Urinary bladder (tissue), 4 donors: ENCODE measurements around the gene PLK5. TPM values are rescaled to one million over a fixed set of nuclear protein-coding genes. Genes with fewer than 3 reads are reported as not detected.
"Not testable (repeated sequence)": the region's sequence is repeated elsewhere in the genome, so short reads cannot be mapped to it uniquely, and the experiment has no call there.

Experiments used
- DNase-seq: peaks from one replicate; pipeline ENCODE4 v3.0.0-alpha.2; 2015; ENCODE audit errors: extremely low spot score
- H3K27ac ChIP-seq: one replicate; pipeline ENCODE4 v1.5.1; 2013; ENCODE audit warnings: low read depth, mild to moderate bottlenecking, moderate library complexity
- H3K36me3 ChIP-seq: one replicate; pipeline ENCODE4 v1.6.1; 2013; ENCODE audit warnings: mild to moderate bottlenecking, moderate library complexity; ENCODE audit not compliant: insufficient read depth
- H3K4me1 ChIP-seq: one replicate; pipeline ENCODE4 v1.6.1; 2013; ENCODE audit warnings: mild to moderate bottlenecking, moderate library complexity; ENCODE audit not compliant: insufficient read depth
- H3K4me3 ChIP-seq: one replicate; pipeline ENCODE4 v1.5.1; 2013; ENCODE audit warnings: low read depth, low read length
- WGBS: extraction: QIAGEN DNeasy Blood & Tissue Kit; methylation state at CpG from one replicate; pipeline ENCODE4 v1.1.7; 2013; 5-methylcytosine and 5-hydroxymethylcytosine counted together
- polyA plus RNA-seq: library from polyadenylated mRNA; stranded (reverse); fragments of 200-250 nt; gene quantifications from one replicate; pipeline ENCODE4 v1.2.3, GENCODE V29; 2013
- total RNA-seq: library from RNA; depleted of rRNA; stranded (reverse); fragments of >200 nt; gene quantifications from one replicate; pipeline ENCODE4 v1.2.3, GENCODE V29; 2014
- donor health status: healthy with polysubstance abuse.
- donor health status: healthy.

Gene PLK5
- total and polyA plus RNA-seq, 2 donors: 0.37 to 2.3 TPM

GRCh38 chr19:1508507-1508856, 15.4 kb upstream of the PLK5 start:
- Histone ChIP-seq H3K4me1 (peaks cover 2% of the 10 kb centered on the region), H3K4me3 (no peak overlapping the region), H3K36me3 (no peaks in the 10 kb centered on the region), H3K27ac (no peak overlapping the region)
- 39% methylated on average over 12 of the region's 12 CpGs for WGBS
- DNase-seq: no peak

DNA sequence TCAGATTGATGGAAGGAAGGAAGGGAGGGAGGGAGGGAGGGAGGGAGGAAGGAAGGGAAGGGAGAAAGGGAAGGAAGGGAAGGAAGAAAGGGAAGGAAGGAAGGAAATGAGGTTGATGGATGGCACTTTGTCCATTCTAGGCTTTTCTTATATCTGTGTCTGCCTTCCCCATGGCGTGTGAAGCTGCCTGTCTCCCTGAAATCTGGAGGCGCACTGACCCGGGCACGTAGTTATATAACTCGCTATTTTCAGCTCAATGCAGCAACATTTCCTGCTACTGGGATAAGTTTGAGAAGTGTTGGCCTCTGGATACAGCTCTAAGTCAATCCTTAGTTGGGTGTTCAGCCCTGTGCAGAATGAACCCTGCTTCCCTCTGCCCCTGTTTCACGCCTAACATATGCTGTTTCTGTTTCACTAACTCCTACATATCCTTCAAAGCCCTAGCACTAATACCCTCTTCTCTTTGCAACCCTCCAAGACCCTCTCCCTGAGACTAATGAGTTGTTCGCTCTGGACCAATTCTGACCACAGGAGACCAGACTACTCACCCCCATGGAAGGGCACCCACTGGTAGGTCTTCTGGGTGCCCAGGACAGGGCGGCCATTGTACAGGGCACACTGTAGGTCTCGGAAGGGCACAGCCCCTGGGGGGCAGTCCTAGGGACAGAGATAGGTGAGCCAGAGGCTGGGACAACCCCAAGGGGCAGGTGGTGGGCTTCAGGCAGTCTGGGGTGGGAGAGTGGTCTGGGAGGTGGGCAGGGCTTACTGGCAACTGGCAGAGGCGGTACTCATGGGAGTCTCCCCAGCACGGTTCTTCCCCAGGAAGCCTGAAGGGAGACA, 14.1 kb upstream of the PLK5 start:
- Histone ChIP-seq H3K27ac (no peak overlapping the region), H3K4me1 (peaks cover 2% of the 10 kb centered on the region), H3K4me3 (no peak overlapping the region), H3K36me3 (no peaks in the 10 kb centered on the region)
- 59% methylated on average over 11 of the region's 11 CpGs for WGBS
- no peak for DNase-seq

- WGBS: 54% methylated on average over 25 of the region's 25 CpGs
- H3K4me3 ChIP-seq: no peak overlapping the region
- DNase-seq: no peak
- H3K36me3 ChIP-seq: no peaks in the 10 kb centered on the region
- no peak overlapping the region for H3K27ac ChIP-seq
- H3K4me1 ChIP-seq: peaks cover 2% of the 10 kb centered on the region
Observed at GRCh38 chr19:1510442-1510806, 13.5 kb upstream of the PLK5 start.

- no peak overlapping the region for H3K27ac ChIP-seq
Observed at GRCh38 chr19:1510807-1511206, 13.1 kb upstream of the PLK5 start.

DNA sequence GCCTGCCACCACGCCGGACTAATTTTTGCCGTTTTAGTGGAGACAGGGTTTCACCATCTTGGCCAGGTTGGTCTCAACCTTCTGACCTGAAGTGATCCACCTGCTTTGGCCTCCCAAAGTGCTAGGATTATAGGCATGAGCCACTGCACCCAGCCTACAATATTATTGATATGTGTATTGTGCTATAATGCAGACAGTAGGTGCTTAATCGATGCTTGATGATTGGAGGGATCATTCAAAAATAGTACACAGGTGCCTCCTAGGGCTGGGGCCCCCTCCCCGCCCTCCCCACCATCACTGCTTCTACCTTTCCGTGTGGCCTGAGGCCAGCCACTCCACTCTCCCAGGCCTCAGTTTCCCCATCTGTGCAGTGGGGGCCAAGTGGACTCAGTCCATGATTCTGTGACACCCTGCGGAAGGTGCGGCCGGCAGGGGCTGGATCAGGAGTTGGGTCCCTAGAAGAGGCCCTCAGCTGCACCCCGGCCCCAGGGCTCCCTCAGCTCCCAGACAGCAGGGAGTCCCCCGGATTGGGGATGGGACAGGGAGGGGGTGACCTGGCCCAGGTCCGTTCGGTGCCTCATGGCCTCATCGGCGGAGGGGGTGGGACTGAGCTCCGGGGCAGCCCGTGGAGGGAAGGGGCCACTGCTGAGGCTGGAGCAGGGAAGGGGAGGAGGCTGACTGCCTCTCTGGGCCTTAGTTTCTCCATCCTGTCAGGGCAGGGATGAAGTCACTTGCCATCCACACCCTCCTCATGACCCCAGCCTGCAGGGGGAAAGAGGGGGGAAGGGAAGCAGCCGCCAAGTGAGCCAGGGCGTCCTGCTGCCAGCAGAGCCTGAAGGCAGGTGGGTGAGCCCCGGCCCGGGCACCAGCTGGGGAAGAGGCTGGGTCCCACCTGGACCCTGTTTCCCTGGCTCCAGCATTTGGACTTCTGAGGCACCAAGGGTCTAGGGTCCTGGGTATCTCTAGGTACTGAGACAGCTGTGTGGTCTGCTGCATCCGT, 12.3 kb upstream of the PLK5 start:
- no peak for DNase-seq
- WGBS: 59% methylated on average over 22 of the region's 22 CpGs
- Histone ChIP-seq H3K36me3 (no peaks in the 10 kb centered on the region), H3K4me3 (no peak overlapping the region), H3K4me1 (peaks cover 2% of the 10 kb centered on the region), H3K27ac (no peak overlapping the region)

More at GRCh38 chr19:1510807-1511206, 13.1 kb upstream of the PLK5 start:
- 67% methylated on average over 9 of the region's 9 CpGs for WGBS
- Histone ChIP-seq H3K36me3 (no peaks in the 10 kb centered on the region), H3K4me3 (no peak overlapping the region), H3K4me1 (peaks cover 2% of the 10 kb centered on the region)
- no peak for DNase-seq

GRCh38 chr19:1512671-1513498, 11.0 kb upstream of the PLK5 start, which contains the start of gene ADAMTSL5:
TSS of gene ADAMTSL5 (minus strand) at chr19:1513019. CDS start at chr19:1510943, 2,076 bp downstream.
- 3% methylated on average over 76 of the region's 78 CpGs for WGBS

DNA sequence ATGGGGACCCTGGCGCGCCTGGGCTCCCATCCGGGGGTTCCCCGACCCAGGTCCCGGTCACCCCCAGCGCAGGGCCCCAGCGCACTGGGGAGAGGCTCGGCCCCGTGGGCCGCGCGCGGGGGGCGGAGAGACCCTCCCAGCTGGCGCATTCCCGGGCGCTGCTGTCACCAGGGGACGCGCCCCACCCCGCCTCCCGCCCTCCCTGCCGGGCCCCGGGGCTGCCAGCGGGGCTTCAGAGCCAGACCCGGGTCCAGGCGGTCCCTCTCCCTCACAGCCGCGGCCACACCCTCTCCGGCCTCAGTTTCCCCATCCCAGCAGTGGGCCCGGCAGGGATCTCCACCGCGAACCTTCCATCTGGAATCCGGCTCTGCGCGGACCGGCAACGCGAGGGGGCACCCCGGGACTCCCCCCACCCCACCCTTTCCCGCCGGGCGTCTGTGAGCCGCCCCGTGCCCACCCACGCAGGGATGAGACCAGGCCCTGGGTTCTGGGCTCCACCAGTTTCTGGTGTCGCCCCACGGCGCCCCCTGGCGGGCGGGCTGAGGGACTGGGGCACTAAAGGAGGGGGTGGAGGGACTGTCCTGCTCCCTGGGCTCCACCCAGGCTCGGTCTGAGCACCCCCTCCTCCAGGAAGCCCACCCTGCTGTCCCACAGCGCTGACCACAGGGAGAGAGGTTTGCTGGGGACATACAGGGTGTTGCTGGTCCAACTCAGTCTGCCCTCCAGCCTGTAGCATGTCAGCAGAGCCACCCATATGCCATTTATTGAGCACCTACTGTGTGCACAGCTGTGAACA, 10.2 kb upstream of the PLK5 start:
- Histone ChIP-seq H3K4me1 (peaks cover 2% of the 10 kb centered on the region), H3K27ac (no peak overlapping the region), H3K36me3 (no peaks in the 10 kb centered on the region), H3K4me3 (peak overlapping the region; percentile 52)
- DNase-seq: no peak
- WGBS: 4% methylated on average over 52 of the region's 52 CpGs

More at GRCh38 chr19:1512671-1513498, 11.0 kb upstream of the PLK5 start, which contains the start of gene ADAMTSL5:
- Histone ChIP-seq H3K4me3 (peak within 1 kb of the TSS; percentile 52), H3K27ac (no peak within 1 kb of the TSS), H3K36me3 (no peaks in the 10 kb centered on the region), H3K4me1 (peaks cover 2% of the 10 kb centered on the region)
- no peak for DNase-seq

- DNase-seq: no peak
- 79% methylated on average over 10 of the region's 10 CpGs for WGBS
- H3K27ac ChIP-seq: no peak overlapping the region
- peaks cover 2% of the 10 kb centered on the region for H3K4me1 ChIP-seq
- H3K4me3 ChIP-seq: no peak overlapping the region
- no peaks in the 10 kb centered on the region for H3K36me3 ChIP-seq
Observed at GRCh38 chr19:1514295-1514661, 9.6 kb upstream of the PLK5 start.

- no peak for DNase-seq
- H3K27ac ChIP-seq: no peak overlapping the region
- 73% methylated on average over 14 of the region's 14 CpGs for WGBS
Observed at GRCh38 chr19:1514986-1515721, 8.7 kb upstream of the PLK5 start.

GRCh38 chr19:1516395-1516753, 7.5 kb upstream of the PLK5 start:
- DNase-seq: no peak
- H3K4me1 ChIP-seq: peaks cover 2% of the 10 kb centered on the region
- H3K4me3 ChIP-seq: no peak overlapping the region
- no peaks in the 10 kb centered on the region for H3K36me3 ChIP-seq
- H3K27ac ChIP-seq: no peak overlapping the region
- WGBS: 80% methylated on average over 8 of the region's 8 CpGs

More at GRCh38 chr19:1514986-1515721, 8.7 kb upstream of the PLK5 start:
- H3K36me3 ChIP-seq: no peaks in the 10 kb centered on the region
- H3K4me1 ChIP-seq: peaks cover 2% of the 10 kb centered on the region
- H3K4me3 ChIP-seq: no peak overlapping the region

GRCh38 chr19:1518471-1518870, 5.4 kb upstream of the PLK5 start:
- Histone ChIP-seq H3K4me3 (no peak overlapping the region), H3K36me3 (no peaks in the 10 kb centered on the region), H3K27ac (no peak overlapping the region), H3K4me1 (no peaks in the 10 kb centered on the region)
- WGBS: 90% methylated on average over 4 of the region's 4 CpGs
- DNase-seq: no peak

GRCh38 chr19:1519802-1520201, 4.1 kb upstream of the PLK5 start:
- WGBS: 94% methylated on average over 8 of the region's 8 CpGs
- not testable (repeated sequence) for H3K36me3 ChIP-seq, DNase-seq, H3K4me3 ChIP-seq, H3K4me1 ChIP-seq, H3K27ac ChIP-seq
